Measurements from ENCODE around the gene HERC4. TPM values are rescaled to one million over a fixed set of nuclear protein-coding genes. Genes with fewer than 3 reads are reported as not detected.

The HERC4 gene
- total and polyA plus RNA-seq, 9 of the 15 experiments (the other 6 are each of a cell fraction or from before 2014, with no cell fraction given), result 12.5 to 33.5 (median 22.8) TPM

DNA sequence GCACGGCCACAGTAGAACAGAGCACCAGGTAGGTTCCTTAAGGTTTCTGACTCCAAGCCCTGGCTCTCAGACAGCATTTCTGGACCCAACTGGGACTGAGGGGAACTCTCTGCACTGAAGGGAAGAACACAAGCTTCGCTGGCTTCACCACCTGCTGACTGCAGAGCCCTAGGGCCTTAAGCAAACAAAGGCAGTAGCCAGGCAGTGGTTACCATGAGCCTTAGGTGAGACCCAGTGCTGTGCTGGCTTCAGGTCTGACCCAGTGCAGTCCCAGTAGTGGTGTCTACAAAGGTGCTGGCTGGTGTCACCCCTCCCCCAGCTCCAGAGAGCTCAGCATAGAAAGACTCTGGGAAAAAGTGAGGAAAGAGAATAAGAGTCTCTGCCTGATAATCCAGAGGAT is 131.2 kb downstream of the HERC4 start:
- ATAC-seq, result no peak
- no peaks in the 10 kb centered on the region for H4K20me1 ChIP-seq (replicated peaks; ENCODE audit: control insufficient read depth, insufficient read depth, low read length)
- 71% methylated on average over 2 of the region's 2 CpGs for WGBS (ENCODE audit: insufficient coverage, low coverage, missing lambda C conversion rate)
- H2AFZ ChIP-seq (ENCODE audit: low read depth, low read length), result no peak overlapping the region
- H3K9ac ChIP-seq (ENCODE audit: insufficient read depth in 1 of 2, low read depth in 2 of 2, low read length in 2 of 2), result no peak overlapping the region
- no peak for TF ChIP-seq SIX5 (IDR thresholded peaks at IDR 0.05; ENCODE audit: borderline replicate concordance in 1 of 2, insufficient read depth in 1 of 2, low read depth in 1 of 2, low read length in 2 of 2)
- TF ChIP-seq NFE2 (IDR thresholded peaks at IDR 0.05; ENCODE audit: low read depth), result no peak
- no peak overlapping the region for H3K27ac ChIP-seq (ENCODE audit: extremely low read depth, low read depth, low read length)
- H3K4me1 ChIP-seq (replicated peaks in 1 of 2; ENCODE audit: control insufficient read depth in 2 of 2, insufficient read depth in 2 of 2, low read length in 2 of 2), result no peaks in the 10 kb centered on the region
- peaks cover 21% of the 10 kb centered on the region; the same call in 2 of the 3 replicates for H3K36me3 ChIP-seq (ENCODE audit: control insufficient read depth, insufficient read depth, low read length)
- in situ Hi-C loops (cut with MboI) (no loop called here), intact Hi-C loops (cut with micrococcal nuclease) (no loop called here)
- BruUV-seq (replicated peaks), result no TSS peak
- no peaks in the 10 kb centered on the region for H3K27me3 ChIP-seq (ENCODE audit: control insufficient read depth in 2 of 2, insufficient read depth in 2 of 2, low read length in 2 of 2)
- CTCF ChIA-PET (ENCODE audit: low intra/inter-chr PET ratio), result no interaction called here
- DNase-seq (ENCODE audit: extremely low read depth in 1 of 4, low spot score in 3 of 4), result no peak
- no peaks in the 10 kb centered on the region for H3K79me2 ChIP-seq (ENCODE audit: control insufficient read depth, insufficient read depth, low read length)
- H3K9me3 ChIP-seq (replicated peaks; ENCODE audit: control insufficient read depth, insufficient read depth, low read depth, low read length), result no peaks in the 10 kb centered on the region
- H3K4me3 ChIP-seq, result no peak overlapping the region
- H3K4me2 ChIP-seq (ENCODE audit: insufficient read depth, low read length), result no peak overlapping the region
- POLR2A ChIA-PET, result interaction anchor here (0.9 kb wide), 1 partner anchor 1012 kb away, joined by 3 read pairs; the partner anchor contains the start of gene DDX21
- no peaks in the 10 kb centered on the region for H3K9me1 ChIP-seq (ENCODE audit: control insufficient read depth, insufficient read depth, low read length)
- no peak for FAIRE-seq

DNA sequence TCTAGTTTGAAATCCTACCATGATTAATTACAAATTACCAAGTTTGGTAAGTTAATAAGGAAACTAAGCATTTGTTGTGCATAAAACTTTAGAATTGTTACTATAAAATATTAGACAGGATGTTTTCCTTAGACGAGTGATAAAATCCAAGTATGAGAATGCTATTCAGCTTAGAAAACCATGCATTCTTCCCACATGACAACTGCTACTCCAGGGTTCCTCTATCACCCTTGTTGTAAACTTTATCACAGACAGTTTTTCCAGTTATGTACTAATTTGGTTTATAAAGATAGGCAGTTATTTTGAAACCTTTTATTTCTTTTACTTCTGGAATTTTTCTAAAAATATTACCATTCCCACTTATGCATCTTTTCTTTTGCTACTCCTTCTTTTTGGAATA is 138.7 kb downstream of the HERC4 start:
- Histone ChIP-seq H3K36me3 (ENCODE audit: control insufficient read depth, insufficient read depth, low read length) (peaks cover 24% of the 10 kb centered on the region), H3K27ac (ENCODE audit: extremely low read depth, low read depth, low read length) (no peak overlapping the region), H3K4me3 (no peak overlapping the region), H3K9me1 (ENCODE audit: control insufficient read depth, insufficient read depth, low read length) (no peaks in the 10 kb centered on the region), H3K9me3 (replicated peaks; ENCODE audit: control insufficient read depth, insufficient read depth, low read depth, low read length) (no peaks in the 10 kb centered on the region), H2AFZ (ENCODE audit: low read depth, low read length) (no peak overlapping the region), H3K27me3 (ENCODE audit: control insufficient read depth in 2 of 2, insufficient read depth in 2 of 2, low read length in 2 of 2) (no peaks in the 10 kb centered on the region), H3K9ac (ENCODE audit: insufficient read depth in 1 of 2, low read depth in 2 of 2, low read length in 2 of 2) (no peak overlapping the region), H3K4me1 (replicated peaks in 1 of 2; ENCODE audit: control insufficient read depth in 2 of 2, insufficient read depth in 2 of 2, low read length in 2 of 2) (no peaks in the 10 kb centered on the region), H4K20me1 (replicated peaks; ENCODE audit: control insufficient read depth, insufficient read depth, low read length) (no peaks in the 10 kb centered on the region), H3K4me2 (ENCODE audit: insufficient read depth, low read length) (no peak overlapping the region), H3K79me2 (ENCODE audit: control insufficient read depth, insufficient read depth, low read length) (no peaks in the 10 kb centered on the region)
- ATAC-seq, result no peak
- 67% methylated on average over 1 of the region's 1 CpG for WGBS (ENCODE audit: insufficient coverage, low coverage, missing lambda C conversion rate)
- in situ Hi-C loops (cut with MboI), result no loop called here
- intact Hi-C loops (cut with micrococcal nuclease), result no loop called here
- no peak for DNase-seq (ENCODE audit: extremely low read depth in 1 of 4, low spot score in 3 of 4)
- FAIRE-seq, result no peak
- POLR2A ChIA-PET, result interaction anchor here (1.1 to 1.5 kb wide), 3 partner anchors 9 to 56 kb away, joined by 3 read pairs; no protein-coding TSS in a partner anchor
- CTCF ChIA-PET (ENCODE audit: low intra/inter-chr PET ratio), result no interaction called here
- no peak for TF ChIP-seq MAFK (IDR thresholded peaks at IDR 0.05; ENCODE audit: low read length)
- no peak for TF ChIP-seq ZFPM2 (CRISPR knock-in tag; IDR thresholded peaks at IDR 0.05)
- no peak for TF ChIP-seq ZKSCAN3 (CRISPR knock-in tag; IDR thresholded peaks at IDR 0.05)
- BruUV-seq (replicated peaks), result no TSS peak
